Measurements from ENCODE around the gene DDX51. TPM values are rescaled to one million over a fixed set of nuclear protein-coding genes. Genes with fewer than 3 reads are reported as not detected.

The DDX51 gene
- total RNA-seq, 6 experiments from 2014 or later, result 13.8 to 18.3 (median 16.8) TPM

DNA sequence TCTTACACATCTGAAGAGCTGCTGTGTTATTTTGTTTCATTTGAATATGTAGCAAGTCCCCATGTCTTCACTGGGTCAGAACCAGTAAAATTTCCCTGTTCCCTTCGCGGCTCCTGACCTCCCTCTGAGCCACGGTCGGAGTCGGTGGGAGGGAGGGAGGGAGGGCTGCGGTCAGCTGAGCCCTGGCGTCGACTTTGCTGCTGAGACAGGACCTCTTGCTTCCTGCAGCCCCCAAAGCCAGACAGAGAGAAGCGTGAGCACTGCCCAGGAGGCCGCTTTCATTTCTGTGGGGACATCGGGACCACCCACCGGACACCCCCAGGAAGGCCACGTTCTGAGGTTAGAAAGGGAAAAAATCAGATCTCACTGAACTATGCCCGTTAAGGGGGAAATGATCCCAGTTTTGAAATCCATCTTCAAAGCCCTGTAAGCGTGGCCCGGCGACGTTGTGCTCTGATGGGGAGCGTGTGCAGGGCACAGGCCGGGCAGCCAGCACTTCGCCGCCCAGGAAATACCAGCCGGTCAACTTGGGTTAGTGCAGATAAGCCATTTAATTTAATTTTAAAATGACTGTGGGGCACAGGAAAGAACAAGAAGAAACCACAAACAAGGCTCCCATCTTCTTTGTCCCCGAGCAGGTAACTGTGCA lies 42.2 kb upstream of the DDX51 start:
- Mint-ChIP-seq H3K4me3 (no peak overlapping the region), H3K4me1 (ENCODE audit: low read depth) (peaks cover 7% of the 10 kb centered on the region), H3K9me3 (no peaks in the 10 kb centered on the region), H3K27ac (no peak overlapping the region), H3K36me3 (ENCODE audit: low read depth) (no peaks in the 10 kb centered on the region), H3K27me3 (ENCODE audit: insufficient read depth) (peaks cover 11% of the 10 kb centered on the region)
- TF ChIP-seq, protein P1, sequence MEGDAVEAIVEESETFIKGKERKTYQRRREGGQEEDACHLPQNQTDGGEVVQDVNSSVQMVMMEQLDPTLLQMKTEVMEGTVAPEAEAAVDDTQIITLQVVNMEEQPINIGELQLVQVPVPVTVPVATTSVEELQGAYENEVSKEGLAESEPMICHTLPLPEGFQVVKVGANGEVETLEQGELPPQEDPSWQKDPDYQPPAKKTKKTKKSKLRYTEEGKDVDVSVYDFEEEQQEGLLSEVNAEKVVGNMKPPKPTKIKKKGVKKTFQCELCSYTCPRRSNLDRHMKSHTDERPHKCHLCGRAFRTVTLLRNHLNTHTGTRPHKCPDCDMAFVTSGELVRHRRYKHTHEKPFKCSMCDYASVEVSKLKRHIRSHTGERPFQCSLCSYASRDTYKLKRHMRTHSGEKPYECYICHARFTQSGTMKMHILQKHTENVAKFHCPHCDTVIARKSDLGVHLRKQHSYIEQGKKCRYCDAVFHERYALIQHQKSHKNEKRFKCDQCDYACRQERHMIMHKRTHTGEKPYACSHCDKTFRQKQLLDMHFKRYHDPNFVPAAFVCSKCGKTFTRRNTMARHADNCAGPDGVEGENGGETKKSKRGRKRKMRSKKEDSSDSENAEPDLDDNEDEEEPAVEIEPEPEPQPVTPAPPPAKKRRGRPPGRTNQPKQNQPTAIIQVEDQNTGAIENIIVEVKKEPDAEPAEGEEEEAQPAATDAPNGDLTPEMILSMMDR (IDR thresholded peaks at IDR 0.05), result no peak
- DNase-seq, result no peak

DNA sequence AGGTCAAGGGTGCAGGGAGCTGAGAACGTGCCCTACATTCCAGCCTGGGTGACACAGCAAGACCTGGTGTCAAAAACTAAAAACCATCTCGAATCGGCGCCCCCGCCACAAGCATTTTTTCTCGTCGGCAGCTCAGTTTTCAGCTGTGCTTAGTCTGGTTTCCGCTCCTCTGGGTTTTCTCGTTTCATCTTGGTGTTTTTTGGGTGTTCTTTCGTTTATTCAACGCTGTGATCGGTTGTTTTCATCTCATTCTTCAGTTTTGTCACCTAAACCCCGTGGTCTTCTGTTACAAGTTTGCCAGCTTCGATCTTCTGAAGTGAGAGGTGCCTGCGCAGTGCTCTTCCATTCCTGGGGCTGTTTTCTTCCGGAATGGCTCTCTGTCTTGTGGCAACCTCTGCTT lies 41.6 kb upstream of the DDX51 start:
- no peaks in the 10 kb centered on the region for H3K36me3 Mint-ChIP-seq (ENCODE audit: low read depth)
- no peak overlapping the region for H3K4me3 Mint-ChIP-seq
- peaks cover 7% of the 10 kb centered on the region for H3K4me1 Mint-ChIP-seq (ENCODE audit: low read depth)
- peaks cover 11% of the 10 kb centered on the region for H3K27me3 Mint-ChIP-seq (ENCODE audit: insufficient read depth)
- H3K27ac Mint-ChIP-seq, result no peak overlapping the region
- TF ChIP-seq, protein P1 (IDR thresholded peaks at IDR 0.05), result no peak
- no peak for DNase-seq
- H3K9me3 Mint-ChIP-seq, result no peaks in the 10 kb centered on the region

DNA sequence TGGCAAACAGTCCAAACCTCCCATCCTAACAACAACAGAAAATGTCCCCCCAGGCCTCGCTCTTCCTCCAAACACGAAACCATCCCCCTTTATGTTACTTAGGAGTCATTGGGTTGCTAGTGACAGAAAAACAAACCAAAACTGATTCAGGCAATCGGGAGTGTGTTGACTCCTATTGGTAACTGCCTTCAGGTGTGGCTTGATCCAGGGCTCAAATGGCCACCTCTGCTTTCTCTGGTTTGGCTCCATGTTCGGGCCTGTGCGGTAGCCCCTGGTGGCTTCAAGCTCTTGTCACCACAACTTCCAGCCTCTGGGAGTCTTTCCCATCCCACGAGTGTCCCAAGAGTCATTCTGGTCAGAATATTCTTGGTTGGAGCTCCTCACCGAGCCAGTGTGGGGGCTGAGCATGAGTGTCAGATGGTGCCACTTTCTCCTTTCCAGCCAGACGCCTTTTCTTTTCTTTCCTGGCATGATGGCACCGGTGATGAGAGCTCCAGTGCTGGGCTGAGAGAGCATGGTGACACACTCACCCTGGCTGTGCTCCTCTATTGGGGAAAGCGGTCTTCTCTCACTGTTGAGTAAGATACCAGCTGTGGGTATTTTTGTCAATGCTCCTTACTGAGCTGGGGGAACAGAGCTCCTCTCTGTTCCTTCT lies 38.7 kb upstream of the DDX51 start:
- TF ChIP-seq, protein P1 (IDR thresholded peaks at IDR 0.05), result no peak
- Mint-ChIP-seq H3K4me3 (no peak overlapping the region), H3K27me3 (ENCODE audit: insufficient read depth) (peaks cover 19% of the 10 kb centered on the region), H3K36me3 (ENCODE audit: low read depth) (no peaks in the 10 kb centered on the region), H3K4me1 (ENCODE audit: low read depth) (no peaks in the 10 kb centered on the region), H3K27ac (no peak overlapping the region), H3K9me3 (no peaks in the 10 kb centered on the region)
- DNase-seq, result no peak

DNA sequence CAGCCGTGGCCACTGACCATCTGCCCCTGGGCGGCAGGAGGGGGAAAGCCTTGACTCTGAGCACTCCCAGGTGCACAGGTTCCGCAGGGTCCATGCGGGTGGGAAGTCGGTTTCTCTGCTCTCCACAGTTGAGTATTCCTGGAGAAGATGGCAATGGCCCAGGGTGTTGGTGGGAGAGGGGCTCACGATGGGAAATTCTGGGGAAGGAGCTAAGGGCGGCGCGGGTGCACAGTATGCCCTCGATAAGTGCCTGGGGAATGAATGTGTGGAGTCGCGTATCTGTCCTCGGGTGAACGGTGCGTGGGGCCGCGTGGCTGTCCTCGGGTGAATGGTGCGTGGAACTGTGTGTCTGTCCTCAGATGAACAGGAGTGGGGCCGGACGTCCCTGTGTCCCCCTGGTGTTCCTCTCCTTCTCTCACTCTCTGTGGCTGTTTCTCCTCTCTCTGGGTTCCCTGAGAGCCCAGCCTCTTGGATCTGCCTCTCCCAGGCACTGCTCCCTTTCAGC lies 38.1 kb upstream of the DDX51 start:
- TF ChIP-seq, protein P1 (IDR thresholded peaks at IDR 0.05), result no peak
- no peak overlapping the region for H3K4me3 Mint-ChIP-seq
- H3K9me3 Mint-ChIP-seq, result no peaks in the 10 kb centered on the region
- DNase-seq, result no peak
- H3K27me3 Mint-ChIP-seq (ENCODE audit: insufficient read depth), result peaks cover 19% of the 10 kb centered on the region
- H3K4me1 Mint-ChIP-seq (ENCODE audit: low read depth), result no peaks in the 10 kb centered on the region
- H3K27ac Mint-ChIP-seq, result no peak overlapping the region
- no peaks in the 10 kb centered on the region for H3K36me3 Mint-ChIP-seq (ENCODE audit: low read depth)

DNA sequence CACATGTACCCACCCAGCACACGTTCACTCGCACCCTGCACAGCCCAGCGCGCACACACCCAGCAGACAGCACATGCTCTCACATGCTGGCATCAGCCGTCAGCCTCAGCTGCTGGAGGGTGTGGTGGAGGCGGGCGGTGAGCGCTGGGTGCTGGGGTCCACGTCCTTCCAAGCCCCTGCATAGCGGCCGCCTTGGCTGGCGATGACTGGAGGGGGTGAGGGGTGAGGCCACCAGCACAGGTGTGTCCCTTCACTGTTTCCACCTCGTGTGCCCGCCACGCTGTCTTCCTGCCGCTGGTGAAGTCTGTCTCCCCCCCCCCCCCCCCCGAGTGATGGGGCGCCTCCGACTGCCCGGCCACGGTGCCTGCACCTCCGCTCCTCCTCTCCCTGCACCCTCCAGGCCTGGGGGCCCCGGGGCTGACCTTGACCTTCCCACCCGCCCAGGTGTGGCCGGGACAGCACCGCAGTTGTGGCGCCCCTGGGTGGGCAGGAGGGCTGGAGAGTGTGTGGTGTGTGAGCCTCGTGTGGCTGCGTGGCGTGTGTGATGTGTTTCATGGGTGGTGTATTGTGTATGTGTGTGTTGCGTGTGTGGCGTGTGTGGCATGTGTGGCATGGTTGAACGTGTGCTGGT lies 37.6 kb upstream of the DDX51 start:
- Mint-ChIP-seq H3K4me1 (ENCODE audit: low read depth) (no peaks in the 10 kb centered on the region), H3K4me3 (no peak overlapping the region), H3K9me3 (no peaks in the 10 kb centered on the region), H3K36me3 (ENCODE audit: low read depth) (no peaks in the 10 kb centered on the region), H3K27ac (no peak overlapping the region), H3K27me3 (ENCODE audit: insufficient read depth) (peaks cover 24% of the 10 kb centered on the region)
- TF ChIP-seq, protein P1 (IDR thresholded peaks at IDR 0.05), result no peak
- DNase-seq, result no peak

Measured in HFFc6 (cell line).